ENCODE data around the gene MEAK7. TPM values are rescaled to one million over a fixed set of nuclear protein-coding genes. Genes with fewer than 3 reads are reported as not detected.

Gene MEAK7
- total RNA-seq, 1 experiment from 2014 or later = 21.5 TPM

GRCh38 chr16:84535408-84535807 lies 30.9 kb upstream of the MEAK7 start:
- H3K23me2 ChIP-seq (ENCODE audit: insufficient read length, low read depth, low read length, poor library complexity, severe bottlenecking) = no peaks in the 10 kb centered on the region
- H4K91ac ChIP-seq (ENCODE audit: insufficient read length, low read depth, low read length) = no peak overlapping the region
- peaks cover 39 to 49% of the 10 kb centered on the region in 2 experiments for H3K4me1 Mint-ChIP-seq
- H3K4me2 ChIP-seq (ENCODE audit: insufficient read depth, insufficient read length, low read length) = no peak overlapping the region
- no peak overlapping the region; a peak in 1 of 7 replicates for H3K27ac Mint-ChIP-seq
- no peak overlapping the region for H3K14ac ChIP-seq (ENCODE audit: insufficient read depth, low read length)
- H4K20me1 ChIP-seq (ENCODE audit: control insufficient read depth, insufficient read depth, insufficient read length) = no peaks in the 10 kb centered on the region
- no peak overlapping the region for H4K8ac ChIP-seq (replicated peaks; ENCODE audit: insufficient read length, low read depth, low read length)
- H2AK5ac ChIP-seq (ENCODE audit: insufficient read length, low read length) = no peak overlapping the region
- H3T11ph ChIP-seq (ENCODE audit: low read length) = no peak overlapping the region
- H3K9me3 ChIP-seq (ENCODE audit: control insufficient read depth, low read depth, low read length) = no peaks in the 10 kb centered on the region
- H3K4ac ChIP-seq (ENCODE audit: low read depth, low read length) = no peak overlapping the region
- peaks cover 0 to 2% of the 10 kb centered on the region in 2 experiments; a peak in 3 of 5 replicates for H3K9me3 Mint-ChIP-seq
- H3K36me3 Mint-ChIP-seq (ENCODE audit: insufficient read depth in 1 of 3, low read depth in 3 of 3) = peaks cover 0 to 2% (median under 1%) of the 10 kb centered on the region in 3 experiments; a peak in 3 of 7 replicates
- no peak overlapping the region for H2BK120ac ChIP-seq (ENCODE audit: low read depth, low read length, poor library complexity, severe bottlenecking)
- H4K5ac ChIP-seq (ENCODE audit: insufficient read length, low read depth, low read length) = no peak overlapping the region
- no peaks in the 10 kb centered on the region for H3K79me1 ChIP-seq (ENCODE audit: insufficient read depth, low read depth, low read length, poor library complexity, severe bottlenecking)
- H3K23ac ChIP-seq (ENCODE audit: insufficient read length, low read depth, low read length) = no peak overlapping the region
- no peak overlapping the region for H2BK12ac ChIP-seq (ENCODE audit: insufficient read length, low read depth, low read length)
- no peak overlapping the region for H3K27ac ChIP-seq (ENCODE audit: insufficient read length, low read depth, low read length)
- no peak overlapping the region; a peak in 1 of 5 replicates for H3K4me3 Mint-ChIP-seq
- no peak overlapping the region for H2BK20ac ChIP-seq (ENCODE audit: low read depth, low read length, poor library complexity, severe bottlenecking)
- H2AFZ ChIP-seq (ENCODE audit: low read length) = no peak overlapping the region
- peaks cover 17% of the 10 kb centered on the region for H3K4me1 ChIP-seq (ENCODE audit: insufficient read depth, low read length)
- no peak overlapping the region for H3K18ac ChIP-seq (ENCODE audit: insufficient read length, low read depth, low read length)
- H2BK15ac ChIP-seq (ENCODE audit: low read depth, low read length) = no peak overlapping the region
- H3K27me3 Mint-ChIP-seq (ENCODE audit: low read depth) = no peaks in the 10 kb centered on the region; the same call in 1 of the 2 replicates
- H3K79me2 ChIP-seq (ENCODE audit: insufficient read depth, low read length) = no peaks in the 10 kb centered on the region
- no peak for DNase-seq
- WGBS (ENCODE audit: extremely low coverage, insufficient read length, low lambda C conversion rate) = no CpG with 5 or more reads among the region's 6 CpGs
- no peak overlapping the region for H3K9ac ChIP-seq (ENCODE audit: extremely low read depth, insufficient read length, low read length)
- no peak for TF ChIP-seq CTCF (conservative IDR thresholded peaks at IDR 0.05)
- H3K27me3 ChIP-seq (ENCODE audit: insufficient read depth, low read length) = no peaks in the 10 kb centered on the region
- H3K56ac ChIP-seq (ENCODE audit: insufficient read length, low read depth, low read length) = no peak overlapping the region
- H2BK5ac ChIP-seq (ENCODE audit: insufficient read length, low read length) = no peak overlapping the region
